Testis (tissue), 3 donors: ENCODE data around the gene SLC38A7. TPM values are rescaled to one million over a fixed set of nuclear protein-coding genes. Genes with fewer than 3 reads are reported as not detected.

Source experiments
- DNase-seq: peaks from one replicate; pipeline ENCODE4 v3.0.0-alpha.2; 2019
- H3K27ac ChIP-seq, 2 donors: fragments of 200-600 bp; sonication (generic); one replicate each; pipeline ENCODE4 v1.5.1; 2019
- H3K27me3 ChIP-seq: fragments of 200-600 bp; sonication (generic); one replicate; pipeline ENCODE4 v1.5.1; 2019
- H3K36me3 ChIP-seq: fragments of 200-600 bp; sonication (generic); one replicate; pipeline ENCODE4 v1.5.1; 2017; ENCODE audit warnings: low read depth; ENCODE audit errors: missing control alignments
- H3K4me1 ChIP-seq: fragments of 200-600 bp; sonication (generic); one replicate; pipeline ENCODE4 v1.5.1; 2019
- H3K4me3 ChIP-seq, 2 donors: fragments of 200-600 bp; sonication (generic); one replicate each; pipeline ENCODE4 v1.5.1; 2017 to 2019
- H3K9me3 ChIP-seq: fragments of 200-600 bp; sonication (generic); one replicate; pipeline ENCODE4 v1.5.1; 2017
- CTCF ChIP-seq, 3 experiments: fragments of 450-650 bp in 2 of 3; fragments of 200-600 bp in 1 of 3; sonication (generic) in 1 of 3; IDR thresholded peaks; one replicate each; pipeline ENCODE4 v1.5.1; 2016 to 2019; ENCODE audit warnings: antibody characterized with exemption in 3 of 3, mild to moderate bottlenecking in 2 of 3, moderate library complexity in 1 of 3
- POLR2A ChIP-seq: fragments of 450-650 bp; IDR thresholded peaks from one replicate; pipeline ENCODE4 v1.6.1; 2017; ENCODE audit warnings: antibody characterized with exemption, mild to moderate bottlenecking, moderate library complexity
- WGBS, 2 donors: methylation state at CpG; one replicate each; pipeline ENCODE4 v1.1.5; 2018; 5-methylcytosine and 5-hydroxymethylcytosine counted together
- intact Hi-C: fragments of 100-400 bp; cut with DNase I; formaldehyde crosslinking; loops from one replicate; pipeline ENCODE4 v1.15.1; 2023; ENCODE audit warnings: low total_unique reads
- polyA plus RNA-seq: library from polyadenylated mRNA; stranded (reverse); fragments of 350-450 nt; fragmentation: Illumina TruSeq; extraction: RNeasy Lipid Tissue Mini Kit (QIAGEN cat#74804); gene quantifications from one replicate; pipeline ENCODE4 v1.2.3, GENCODE V29; 2014; ENCODE audit warnings: low read depth, low replicate concordance; ENCODE audit not compliant: insufficient read depth
- total RNA-seq, 2 donors: library from RNA; depleted of rRNA; stranded (reverse); fragments of >200 nt; gene quantifications; one replicate each; pipeline ENCODE4 v1.2.3, GENCODE V29; 2016

SLC38A7 gene
- total and polyA plus RNA-seq, 3 donors from 2014 or later, result 37.4 to 76.4 (median 66.6) TPM

DNA sequence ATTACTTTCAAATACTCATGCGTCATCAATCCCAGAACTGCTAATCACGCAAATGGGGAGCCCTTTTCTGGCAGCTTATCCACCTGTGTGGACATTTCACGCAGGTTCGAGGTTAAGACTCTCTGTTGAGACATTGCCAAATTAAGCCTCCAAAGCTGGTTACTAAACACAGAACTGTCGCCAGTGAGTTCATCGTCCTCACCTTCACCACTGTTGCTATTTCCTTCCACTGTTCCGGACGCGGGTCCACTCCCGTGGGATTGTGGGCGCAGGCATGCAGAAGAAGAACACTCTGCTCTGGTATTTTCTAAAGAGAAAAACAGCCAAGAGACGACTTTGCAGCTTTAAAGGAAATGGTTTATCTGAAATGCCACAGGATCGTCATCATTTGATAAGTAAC lies 33.4 kb upstream of the SLC38A7 start:
- 77 to 90% methylated on average over 8 to 13 of the region's 13 CpGs for WGBS, 2 donors
- Histone ChIP-seq H3K4me1 (no peaks in the 10 kb centered on the region), H3K27me3 (no peaks in the 10 kb centered on the region), H3K36me3 (no peaks in the 10 kb centered on the region), H3K27ac (no peak overlapping the region), H3K4me3 (no peak overlapping the region), H3K9me3 (no peaks in the 10 kb centered on the region)
- intact Hi-C loops, result no loop called here
- TF ChIP-seq POLR2A (no peak), CTCF (IDR thresholded peaks at IDR 0.05) (no peak)
- DNase-seq, result no peak

DNA sequence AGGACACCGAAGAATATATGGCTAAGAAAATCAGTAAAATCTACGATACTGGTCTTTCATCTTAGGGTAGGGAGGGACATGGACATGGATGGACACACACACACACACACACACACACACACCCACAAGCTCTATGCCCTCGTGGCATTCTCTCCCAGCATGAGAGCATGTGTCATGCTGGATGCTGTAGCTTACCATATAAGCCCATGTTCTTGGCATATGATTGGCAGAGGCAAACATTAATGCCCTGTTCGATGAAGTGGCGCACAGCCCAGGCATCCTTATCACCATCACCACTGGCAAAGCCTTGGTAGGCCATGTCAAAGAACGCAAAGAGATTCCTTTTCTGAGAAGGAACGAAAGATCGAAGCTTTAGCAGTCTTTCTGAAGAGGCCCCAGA lies 31.9 kb upstream of the SLC38A7 start:
- intact Hi-C loops, result no loop called here
- H3K4me3 ChIP-seq, result no peak overlapping the region

GRCh38 chr16:58713742-58714141 lies 29.2 kb upstream of the SLC38A7 start:
- Histone ChIP-seq H3K4me1 (no peaks in the 10 kb centered on the region), H3K27ac (no peak overlapping the region), H3K27me3 (no peaks in the 10 kb centered on the region), H3K9me3 (no peaks in the 10 kb centered on the region), H3K36me3 (no peaks in the 10 kb centered on the region), H3K4me3 (no peak overlapping the region)
- no peak for DNase-seq
- WGBS, 2 donors, result 91 to 100% methylated on average over 1 of the region's 1 CpG
- intact Hi-C loops, result no loop called here
- TF ChIP-seq CTCF (IDR thresholded peaks at IDR 0.05), result no peak
- TF ChIP-seq POLR2A, result no peak

More for the DNA sequence above, 31.9 kb upstream of the SLC38A7 start:
- WGBS, 2 donors, result 93 to 95% methylated on average over 8 of the region's 8 CpGs
- TF ChIP-seq POLR2A (no peak), CTCF (IDR thresholded peaks at IDR 0.05) (no peak)
- no peaks in the 10 kb centered on the region for H3K36me3 ChIP-seq
- no peaks in the 10 kb centered on the region for H3K27me3 ChIP-seq
- H3K4me1 ChIP-seq, result no peaks in the 10 kb centered on the region
- DNase-seq, result no peak
- H3K9me3 ChIP-seq, result no peaks in the 10 kb centered on the region
- H3K27ac ChIP-seq, result no peak overlapping the region

DNA sequence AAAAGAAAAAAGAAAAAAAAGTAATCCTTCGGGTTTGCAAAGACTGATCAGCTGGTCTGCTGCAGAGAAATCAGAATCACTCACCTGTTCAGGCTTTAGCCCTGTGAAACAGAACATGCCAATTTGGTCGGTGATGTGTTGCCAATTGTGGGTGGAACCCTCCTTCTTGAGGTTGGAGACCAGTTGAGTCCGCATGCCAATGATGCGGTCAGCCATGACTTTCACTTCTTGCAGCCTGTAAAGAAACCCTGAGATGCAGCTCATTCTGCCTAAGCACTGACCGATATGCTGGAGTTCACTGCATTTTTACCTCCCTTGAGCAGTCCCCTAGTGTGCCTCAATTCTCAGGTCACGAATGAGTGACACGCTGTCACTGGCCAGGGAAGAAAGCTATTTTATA lies 24.8 kb upstream of the SLC38A7 start:
- Histone ChIP-seq H3K9me3 (no peaks in the 10 kb centered on the region), H3K4me3 (no peak overlapping the region), H3K27me3 (no peaks in the 10 kb centered on the region), H3K36me3 (no peaks in the 10 kb centered on the region), H3K4me1 (no peaks in the 10 kb centered on the region), H3K27ac (no peak overlapping the region)
- no peak for TF ChIP-seq POLR2A
- TF ChIP-seq CTCF (IDR thresholded peaks at IDR 0.05), result no peak
- WGBS, 2 donors, result 91 to 95% methylated on average over 7 of the region's 7 CpGs
- DNase-seq, result no peak
- intact Hi-C loops, result no loop called here

- Histone ChIP-seq H3K27ac (no peak overlapping the region), H3K36me3 (no peaks in the 10 kb centered on the region), H3K9me3 (no peaks in the 10 kb centered on the region), H3K27me3 (no peaks in the 10 kb centered on the region), H3K4me3 (no peak overlapping the region), H3K4me1 (no peaks in the 10 kb centered on the region)
- no peak for DNase-seq
- 70 to 88% methylated on average over 4 of the region's 4 CpGs for WGBS, 2 donors
- intact Hi-C loops, result no loop called here
- TF ChIP-seq POLR2A (no peak), CTCF (IDR thresholded peaks at IDR 0.05) (no peak)
These were observed 14.6 kb upstream of the SLC38A7 start for GRCh38 chr16:58699151-58699550.
